ENCODE measurements around the gene RAB32.

Gene RAB32

GRCh38 chr6:146543940-146544615 is 445 bp downstream of the RAB32 start:
- no peak for TF ChIP-seq CTCF (IDR thresholded peaks at IDR 0.05)
- TF ChIP-seq ZFX (IDR thresholded peaks at IDR 0.05; ENCODE audit: borderline replicate concordance): no peak
- peak overlapping the region; percentile 71 for H3K27ac ChIP-seq

GRCh38 chr6:146544616-146545182 is 1.1 kb downstream of the RAB32 start:
- peak overlapping the region; percentile 71; the same call in 1 of the 2 replicates for H3K27ac ChIP-seq
- TF ChIP-seq CTCF (IDR thresholded peaks at IDR 0.05): no peak
- no peak for TF ChIP-seq ZFX (IDR thresholded peaks at IDR 0.05; ENCODE audit: borderline replicate concordance)

GRCh38 chr6:146545581-146545980 is 1.9 kb downstream of the RAB32 start:
- H3K27ac ChIP-seq: no peak overlapping the region
- TF ChIP-seq ZFX (IDR thresholded peaks at IDR 0.05; ENCODE audit: borderline replicate concordance) (no peak), CTCF (IDR thresholded peaks at IDR 0.05) (no peak)

- no peak for TF ChIP-seq CTCF (IDR thresholded peaks at IDR 0.05)
- no peak for TF ChIP-seq ZFX (IDR thresholded peaks at IDR 0.05; ENCODE audit: borderline replicate concordance)
- H3K27ac ChIP-seq: no peak overlapping the region; the same call in 1 of the 2 replicates
Observed at GRCh38 chr6:146546443-146547043, 2.9 kb downstream of the RAB32 start.

GRCh38 chr6:146547889-146548288 is 4.3 kb downstream of the RAB32 start:
- no peak overlapping the region for H3K27ac ChIP-seq
- TF ChIP-seq CTCF (IDR thresholded peaks at IDR 0.05) (no peak), ZFX (IDR thresholded peaks at IDR 0.05; ENCODE audit: borderline replicate concordance) (no peak)

GRCh38 chr6:146548898-146549374 is 5.3 kb downstream of the RAB32 start:
- no peak overlapping the region for H3K27ac ChIP-seq
- no peak for TF ChIP-seq CTCF (IDR thresholded peaks at IDR 0.05)
- TF ChIP-seq ZFX (IDR thresholded peaks at IDR 0.05; ENCODE audit: borderline replicate concordance): no peak

- no peak overlapping the region for H3K27ac ChIP-seq
- TF ChIP-seq CTCF (IDR thresholded peaks at IDR 0.05) (no peak), ZFX (IDR thresholded peaks at IDR 0.05; ENCODE audit: borderline replicate concordance) (no peak)
Observed at GRCh38 chr6:146550911-146551310, 7.3 kb downstream of the RAB32 start.

Data from 22Rv1 (cell line).